Pancreas (tissue), 10 donors: ENCODE data around the gene PRAME. TPM values are rescaled to one million over a fixed set of nuclear protein-coding genes. Genes with fewer than 3 reads are reported as not detected.
"Not testable (repeated sequence)": the region's sequence is repeated elsewhere in the genome, so short reads cannot be mapped to it uniquely, and the experiment has no call there.

Source experiments
- ATAC-seq, 4 donors: fragments of 200-7000 bp; cut with Tn5 transposase; one replicate each; pipeline versions ENCODE4 v1.8.0 to v1.9.1; 2020; ENCODE audit warnings: mild to moderate bottlenecking in 4 of 4, moderate library complexity in 4 of 4
- DNase-seq, 6 donors: peaks; one replicate each; pipeline ENCODE4 v3.0.0-alpha.2; 2020
- FAIRE-seq: peaks from 2 replicates; lab custom pipeline; 2012; peaks lifted over from hg19 to GRCh38; lab: Jason Lieb, UNC
- H3K27ac ChIP-seq, 4 donors: fragments of 200-600 bp; sonication (generic); 1 replicate in 3 of 4; 2 replicates in 1 of 4; pipeline versions ENCODE4 v1.5.0 to v1.8.0; 2020
- H3K27me3 ChIP-seq, 4 donors: fragments of 200-600 bp; one replicate each; pipeline ENCODE4 v1.8.0; 2021
- H3K36me3 ChIP-seq, 3 donors: fragments of 200-600 bp; sonication (generic) in 1 of 3; one replicate each; pipeline versions ENCODE4 v1.5.0 to v1.8.0; 2020 to 2021
- H3K4me1 ChIP-seq, 3 donors: fragments of 200-600 bp; one replicate each; pipeline ENCODE4 v1.8.0; 2021
- H3K4me3 ChIP-seq, 4 donors: fragments of 200-600 bp; sonication (generic) in 2 of 4; one replicate each; pipeline versions ENCODE4 v1.5.0 to v1.8.0; 2020 to 2021
- H3K9me3 ChIP-seq, 4 donors: fragments of 200-600 bp; one replicate each; pipeline ENCODE4 v1.8.0; 2021
- CTCF ChIP-seq, 4 donors: fragments of 200-600 bp; sonication (generic) in 3 of 4; IDR thresholded peaks; one replicate each; pipeline versions ENCODE4 v1.5.0 to v1.8.0; 2021; ENCODE audit warnings: antibody characterized with exemption in 4 of 4
- WGBS, 2 donors: extraction: QIAGEN DNeasy Blood & Tissue Kit; methylation state at CpG; one replicate each; pipeline ENCODE4 v1.1.7; 2013; 5-methylcytosine and 5-hydroxymethylcytosine counted together
- intact Hi-C, 3 donors: fragments of 100-400 bp; cut with DNase I; formaldehyde crosslinking; loops; one replicate each; pipeline versions ENCODE4 v1.11.1 to v1.14.2; 2022
- polyA plus RNA-seq, 2 donors: library from polyadenylated mRNA; stranded (reverse); fragments of 200-250 nt; gene quantifications; one replicate each; pipeline ENCODE4 v1.2.3, GENCODE V29; 2013
- total RNA-seq, 6 donors: library from RNA; stranded (reverse); fragmentation: NEBNext Ultra II Directional in 4 of 6; extraction: Animal tissue kit (Norgen Biotek cat#: 25700) in 4 of 6; gene quantifications; one replicate each; pipeline versions ENCODE4 v1.2.1 to v1.2.4, GENCODE V29; 2021 to 2023
- donor health status: healthy with polysubstance abuse.
- donor health status: DM: no; HTN: no; CAD: no; lungs with moderate emphysema.
- donor health status: DM: no; HTN: no; CAD: no.
- donor health status: control.
- donor health status: control.
- donor health status: Bipolar disorder and iron deficiency.
- donor health status: DM: yes; HTN: yes; CAD: no.
- donor health status: DM: no; HTN: no; CAD: no.
- donor health status: DM: no; HTN: no; CAD: no.
- donor health status: DM: yes; HTN: yes; CAD: no.

Gene PRAME
- total and polyA plus RNA-seq, 8 donors: 1.6 TPM; not detected in 7

- ATAC-seq (no peak), DNase-seq (no peak), FAIRE-seq (no peak)
- no peak for TF ChIP-seq CTCF (IDR thresholded peaks at IDR 0.05)
- Histone ChIP-seq H3K4me1 (no peaks in the 10 kb centered on the region), H3K9me3 (no peaks in the 10 kb centered on the region), H3K27me3 (no peaks in the 10 kb centered on the region), H3K27ac (no peak overlapping the region), H3K36me3 (no peaks in the 10 kb centered on the region), H3K4me3 (no peak overlapping the region)
- 49 to 54% methylated on average over 5 of the region's 5 CpGs for WGBS, 2 donors
- intact Hi-C loops: no loop called here
These were observed 39.5 kb downstream of the PRAME start for GRCh38 chr22:22519591-22519990.

GRCh38 chr22:22516992-22517391 is 42.1 kb downstream of the PRAME start:
- Histone ChIP-seq H3K27ac (no peak overlapping the region), H3K4me1 (no peaks in the 10 kb centered on the region), H3K9me3 (no peaks in the 10 kb centered on the region), H3K27me3 (no peaks in the 10 kb centered on the region), H3K4me3 (no peak overlapping the region), H3K36me3 (no peaks in the 10 kb centered on the region)
- intact Hi-C loops: no loop called here
- FAIRE-seq (no peak), ATAC-seq (no peak), DNase-seq (no peak)
- TF ChIP-seq CTCF (IDR thresholded peaks at IDR 0.05): no peak
- WGBS, 2 donors: 43 to 56% methylated on average over 4 of the region's 4 CpGs

GRCh38 chr22:22515890-22516289 is 43.2 kb downstream of the PRAME start:
- Histone ChIP-seq H3K36me3 (no peaks in the 10 kb centered on the region), H3K27me3 (no peaks in the 10 kb centered on the region), H3K27ac (no peak overlapping the region), H3K4me1 (no peaks in the 10 kb centered on the region), H3K9me3 (no peaks in the 10 kb centered on the region), H3K4me3 (no peak overlapping the region)
- DNase-seq (no peak), ATAC-seq (no peak), FAIRE-seq (no peak)
- intact Hi-C loops: no loop called here
- no peak for TF ChIP-seq CTCF (IDR thresholded peaks at IDR 0.05)

- 33 to 35% methylated on average over 8 of the region's 8 CpGs for WGBS, 2 donors
- H3K9me3 ChIP-seq, H3K36me3 ChIP-seq, H3K4me3 ChIP-seq, DNase-seq, H3K27me3 ChIP-seq, H3K27ac ChIP-seq, FAIRE-seq, H3K4me1 ChIP-seq, intact Hi-C loops, ATAC-seq: not testable (repeated sequence)
These were observed 44.6 kb downstream of the PRAME start for GRCh38 chr22:22514431-22514830.

- H3K27ac ChIP-seq: no peak overlapping the region
- no peaks in the 10 kb centered on the region for H3K36me3 ChIP-seq
- H3K9me3 ChIP-seq: no peaks in the 10 kb centered on the region
- WGBS, 2 donors: 77 to 79% methylated on average over 2 of the region's 2 CpGs
- intact Hi-C loops: no loop called here
- ATAC-seq: no peak
- H3K4me1 ChIP-seq: no peaks in the 10 kb centered on the region
- no peak for DNase-seq
- H3K4me3 ChIP-seq: no peak overlapping the region
- H3K27me3 ChIP-seq: no peaks in the 10 kb centered on the region
- no peak for TF ChIP-seq CTCF (IDR thresholded peaks at IDR 0.05)
- FAIRE-seq: no peak
These were observed 45.4 kb downstream of the PRAME start for GRCh38 chr22:22513619-22514018.

GRCh38 chr22:22512951-22513350 is 46.1 kb downstream of the PRAME start:
- H3K36me3 ChIP-seq: no peaks in the 10 kb centered on the region
- 57 to 65% methylated on average over 5 of the region's 5 CpGs for WGBS, 2 donors
- H3K9me3 ChIP-seq: no peaks in the 10 kb centered on the region
- H3K4me3 ChIP-seq: no peak overlapping the region
- no peak for ATAC-seq
- H3K4me1 ChIP-seq: no peaks in the 10 kb centered on the region
- no peak overlapping the region for H3K27ac ChIP-seq
- no peak for TF ChIP-seq CTCF (IDR thresholded peaks at IDR 0.05)
- no peaks in the 10 kb centered on the region for H3K27me3 ChIP-seq
- DNase-seq: no peak
- FAIRE-seq: no peak
- intact Hi-C loops: no loop called here

- H3K4me3 ChIP-seq, H3K4me1 ChIP-seq, intact Hi-C loops, FAIRE-seq, DNase-seq, H3K27ac ChIP-seq, ATAC-seq, H3K9me3 ChIP-seq, H3K27me3 ChIP-seq, H3K36me3 ChIP-seq: not testable (repeated sequence)
- 88 to 89% methylated on average over 7 of the region's 7 CpGs for WGBS, 2 donors
These were observed 48.2 kb downstream of the PRAME start for GRCh38 chr22:22510833-22511232.

- DNase-seq, intact Hi-C loops: not testable (repeated sequence)
- WGBS, 2 donors: 88 to 95% methylated on average over 6 of the region's 6 CpGs
These were observed 49.2 kb downstream of the PRAME start for GRCh38 chr22:22509912-22510311.

More at GRCh38 chr22:22509912-22510311, 49.2 kb downstream of the PRAME start:
- H3K9me3 ChIP-seq, H3K27ac ChIP-seq, H3K4me3 ChIP-seq, FAIRE-seq, H3K27me3 ChIP-seq, ATAC-seq, H3K4me1 ChIP-seq, H3K36me3 ChIP-seq: not testable (repeated sequence)
